Ovary (tissue), 9 donors: ENCODE results near the gene AFG1L. TPM values are rescaled to one million over a fixed set of nuclear protein-coding genes. Genes with fewer than 3 reads are reported as not detected.
"Not testable (repeated sequence)": the region's sequence is repeated elsewhere in the genome, so short reads cannot be mapped to it uniquely, and the experiment has no call there.

ENCODE experiments used
- DNase-seq, 5 donors: peaks; one replicate each; pipeline ENCODE4 v3.0.0-alpha.2; 2019 to 2020
- H3K27ac ChIP-seq, 2 donors: fragments of 200-600 bp; one replicate each; pipeline versions ENCODE4 v1.5.1 to v1.8.0; 2019 to 2022
- H3K27me3 ChIP-seq: fragments of 200-600 bp; one replicate; pipeline ENCODE4 v1.8.0; 2022
- H3K36me3 ChIP-seq: fragments of 200-600 bp; sonication (generic); one replicate; pipeline ENCODE4 v1.5.1; 2019
- H3K4me1 ChIP-seq: one replicate; pipeline ENCODE4 v1.8.1; 2013; ENCODE audit warnings: mild to moderate bottlenecking, moderate library complexity; ENCODE audit not compliant: insufficient read depth
- H3K4me3 ChIP-seq: fragments of 200-600 bp; sonication (generic); one replicate; pipeline ENCODE4 v1.5.1; 2017
- H3K9me3 ChIP-seq, 2 donors: fragments of 200-600 bp in 1 of 2; sonication (generic) in 1 of 2; one replicate each; pipeline versions ENCODE4 v1.5.1 to v1.8.1; 2013 to 2019; ENCODE audit warnings: mild to moderate bottlenecking in 1 of 2, moderate library complexity in 1 of 2
- EP300 ChIP-seq: sonication (generic); formaldehyde crosslinking; IDR thresholded peaks from one replicate; pipeline ENCODE4 v1.6.1; 2017; ENCODE audit warnings: antibody characterized with exemption
- POLR2A ChIP-seq: fragments of 450-650 bp; IDR thresholded peaks from one replicate; pipeline ENCODE4 v1.6.1; 2017; ENCODE audit warnings: antibody characterized with exemption, mild to moderate bottlenecking, moderate library complexity
- WGBS, 3 donors: extraction: QIAGEN DNeasy Blood & Tissue Kit in 1 of 3; methylation state at CpG; one replicate each; pipeline versions ENCODE4 v1.1.5 to v1.1.7; 2013 to 2017; 5-methylcytosine and 5-hydroxymethylcytosine counted together
- intact Hi-C, 4 donors: fragments of 100-400 bp; cut with DNase I; formaldehyde crosslinking; loops; one replicate each; pipeline versions ENCODE4 v1.11.0 to v1.15.1; 2022 to 2023
- polyA plus RNA-seq, 2 donors: library from polyadenylated mRNA; stranded (reverse); fragments of 200-250 nt in 1 of 2; fragments of 350-450 nt in 1 of 2; fragmentation: Illumina TruSeq in 1 of 2; extraction: RNeasy Lipid Tissue Mini Kit (QIAGEN cat#74804) in 1 of 2; gene quantifications; one replicate each; pipeline ENCODE4 v1.2.3, GENCODE V29; 2013 to 2014
- total RNA-seq, 7 donors: library from RNA; depleted of rRNA in 2 of 7; stranded (reverse); fragments of >200 nt in 2 of 7; fragmentation: NEBNext Ultra II Directional in 3 of 7; extraction: Animal tissue kit (Norgen Biotek cat#: 25700) in 3 of 7; gene quantifications; one replicate each; pipeline versions ENCODE4 v1.1.0 to v1.2.4, GENCODE V29; 2016 to 2023
- TF ChIP-seq, protein P1 (sequence below), 3 donors: fragments of 450-650 bp in 2 of 3; fragments of 200-600 bp in 1 of 3; IDR thresholded peaks; one replicate each; pipeline versions ENCODE4 v1.5.1 to v1.8.0; 2016 to 2022; ENCODE audit warnings: antibody characterized with exemption in 3 of 3, mild to moderate bottlenecking in 1 of 3
- donor health status: DM: no; HTN: no; CAD: no; lungs with moderate emphysema.
- donor health status: DM: no; HTN: no; CAD: no.
- donor health status: Bipolar disorder and iron deficiency.
- donor health status: DM: yes; HTN: yes; CAD: no.
- donor health status: DM: no; HTN: no; CAD: no.
- donor health status: DM: yes; HTN: yes; CAD: no.

Gene AFG1L
- total and polyA plus RNA-seq, 9 donors = 1.2 to 7.6 (median 5.7) TPM

DNA sequence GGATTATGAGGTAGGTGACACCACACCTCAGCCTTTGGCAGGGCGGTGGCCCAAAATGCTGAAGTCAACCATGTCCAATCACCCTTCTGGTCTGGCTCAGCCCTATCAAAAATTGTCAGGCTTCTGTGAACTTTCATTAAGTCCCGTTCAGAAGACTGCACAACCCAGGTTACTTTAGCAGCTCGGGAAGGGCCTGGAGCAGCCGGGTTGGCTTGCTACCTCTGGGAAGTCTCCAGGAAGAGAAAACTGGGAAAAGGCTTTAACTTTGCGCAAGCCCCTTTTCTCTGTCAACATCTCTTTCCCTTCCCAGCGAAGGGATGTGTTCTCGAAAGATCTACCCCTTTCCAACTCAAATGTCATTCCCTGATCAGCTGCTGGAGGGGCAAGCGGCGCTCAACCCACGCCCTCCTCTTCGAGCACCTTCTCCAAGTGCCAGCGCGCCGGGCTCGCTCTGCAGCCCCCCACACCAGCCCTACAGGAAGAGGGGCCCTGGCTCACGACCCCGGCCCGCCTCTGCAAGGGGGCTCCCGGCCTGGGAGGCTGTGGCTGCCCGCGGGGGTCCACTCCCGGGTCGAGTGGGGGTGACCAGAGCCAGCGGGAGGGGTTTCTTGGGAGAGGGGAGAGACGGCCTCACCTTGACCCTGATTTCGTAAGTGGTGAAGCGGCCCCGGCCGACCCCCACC, 34.6 kb upstream of the AFG1L start:
- WGBS, 3 donors = 1 to 2% (median 1%) methylated on average over 27 to 29 of the region's 29 CpGs
- DNase-seq = peak in 1 of 5 donors; percentile 62
- intact Hi-C loops = loop anchor here in 1 of 4 donors (2.0 to 10.0 kb wide), 2 partner anchors 35 to 145 kb away; partner anchors contain the start of gene AFG1L
- Histone ChIP-seq H3K9me3 (no peaks in the 10 kb centered on the region), H3K36me3 (no peaks in the 10 kb centered on the region), H3K27me3 (no peaks in the 10 kb centered on the region), H3K27ac (peak overlapping the region; percentile 95 to 97), H3K4me3 (peak overlapping the region; percentile 83), H3K4me1 (peaks cover 5% of the 10 kb centered on the region)
- TF ChIP-seq POLR2A (peak; percentile 17), EP300 (no peak)
- TF ChIP-seq, protein P1, sequence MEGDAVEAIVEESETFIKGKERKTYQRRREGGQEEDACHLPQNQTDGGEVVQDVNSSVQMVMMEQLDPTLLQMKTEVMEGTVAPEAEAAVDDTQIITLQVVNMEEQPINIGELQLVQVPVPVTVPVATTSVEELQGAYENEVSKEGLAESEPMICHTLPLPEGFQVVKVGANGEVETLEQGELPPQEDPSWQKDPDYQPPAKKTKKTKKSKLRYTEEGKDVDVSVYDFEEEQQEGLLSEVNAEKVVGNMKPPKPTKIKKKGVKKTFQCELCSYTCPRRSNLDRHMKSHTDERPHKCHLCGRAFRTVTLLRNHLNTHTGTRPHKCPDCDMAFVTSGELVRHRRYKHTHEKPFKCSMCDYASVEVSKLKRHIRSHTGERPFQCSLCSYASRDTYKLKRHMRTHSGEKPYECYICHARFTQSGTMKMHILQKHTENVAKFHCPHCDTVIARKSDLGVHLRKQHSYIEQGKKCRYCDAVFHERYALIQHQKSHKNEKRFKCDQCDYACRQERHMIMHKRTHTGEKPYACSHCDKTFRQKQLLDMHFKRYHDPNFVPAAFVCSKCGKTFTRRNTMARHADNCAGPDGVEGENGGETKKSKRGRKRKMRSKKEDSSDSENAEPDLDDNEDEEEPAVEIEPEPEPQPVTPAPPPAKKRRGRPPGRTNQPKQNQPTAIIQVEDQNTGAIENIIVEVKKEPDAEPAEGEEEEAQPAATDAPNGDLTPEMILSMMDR (IDR thresholded peaks at IDR 0.05) = no peak

DNA sequence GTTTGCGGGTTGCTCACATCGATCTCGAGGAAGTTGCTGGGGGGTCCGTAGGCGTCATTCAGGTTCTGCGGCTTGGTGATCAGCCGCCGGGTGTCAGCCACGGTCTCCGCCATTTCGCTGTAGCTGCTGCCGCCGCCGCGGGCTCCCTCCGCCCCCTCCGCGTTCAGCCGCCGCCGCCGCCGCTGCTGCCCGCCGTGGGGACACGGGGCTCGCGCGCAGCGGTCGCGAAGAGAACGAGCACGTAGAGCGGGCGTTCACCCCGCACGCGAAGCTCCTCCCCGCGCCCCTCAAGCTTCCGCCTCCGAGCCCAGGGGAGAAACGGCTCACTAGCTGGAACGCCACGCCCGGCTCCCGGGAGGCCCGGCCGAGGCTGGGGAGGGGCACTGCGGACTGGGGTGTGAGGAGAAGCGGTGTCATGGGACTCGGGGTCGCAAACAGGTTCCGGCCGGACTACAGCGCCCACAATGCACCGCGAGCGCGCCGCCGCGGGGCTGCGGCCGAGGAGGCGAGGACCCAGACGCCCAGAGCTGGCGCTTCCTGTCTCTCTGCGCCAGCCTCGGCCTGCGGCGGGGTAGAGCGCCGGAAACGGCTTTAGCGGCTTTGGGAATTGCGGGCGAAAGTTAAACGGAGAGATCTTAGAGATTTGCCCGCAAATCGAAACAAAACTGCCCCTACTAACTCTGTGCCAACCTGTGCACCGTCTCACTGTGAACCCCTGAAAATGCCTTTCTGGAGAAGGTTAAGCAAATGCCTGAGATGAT, 33.9 kb upstream of the AFG1L start, which contains the start of gene SNX3:
TSS of gene SNX3 (minus strand) at position 232 of the 761 bp plus-strand sequence. CDS start at position 113, 119 bp downstream.
- Histone ChIP-seq H3K36me3 (no peaks in the 10 kb centered on the region), H3K4me3 (peak within 1 kb of the TSS; percentile 83), H3K27me3 (no peaks in the 10 kb centered on the region), H3K27ac (peak within 1 kb of the TSS; percentile 95 to 97), H3K9me3 (no peaks in the 10 kb centered on the region), H3K4me1 (peaks cover 3% of the 10 kb centered on the region)
- intact Hi-C loops = loop anchor here in 1 of 4 donors (2.0 to 10.0 kb wide), 2 partner anchors 34 to 146 kb away; partner anchors contain the start of gene AFG1L
- peak; percentile 92 to 95 (median 94) for DNase-seq
- 0% methylated on average over 71 to 83 of the region's 83 CpGs for WGBS, 3 donors
- TF ChIP-seq, protein P1 (IDR thresholded peaks at IDR 0.05) = no peak
- peak; percentile 75 for TF ChIP-seq POLR2A

DNA sequence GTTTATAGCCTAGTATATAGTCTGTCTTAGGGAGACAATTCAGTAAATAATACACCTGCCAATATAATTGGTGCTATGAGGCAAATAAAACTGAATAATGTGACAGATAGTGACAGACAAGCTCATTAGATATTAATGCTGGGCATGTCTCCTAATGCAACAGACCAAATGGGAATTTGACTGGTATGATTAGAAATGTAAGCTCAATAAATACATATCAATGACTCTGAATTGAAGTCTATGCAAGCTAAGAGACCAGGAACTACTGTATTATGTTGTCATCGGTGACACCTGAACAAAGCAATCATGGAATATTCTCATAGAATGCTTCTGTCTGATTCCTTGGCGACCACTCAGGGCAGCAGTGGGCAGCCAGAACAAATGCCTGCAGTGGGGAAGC, 31.5 kb upstream of the AFG1L start:
- 88 to 90% (median 90%) methylated on average over 2 of the region's 2 CpGs for WGBS, 3 donors
- peaks cover 2% of the 10 kb centered on the region for H3K4me1 ChIP-seq
- TF ChIP-seq, protein P1 (IDR thresholded peaks at IDR 0.05) = no peak
- TF ChIP-seq EP300 (no peak), POLR2A (no peak)

DNA sequence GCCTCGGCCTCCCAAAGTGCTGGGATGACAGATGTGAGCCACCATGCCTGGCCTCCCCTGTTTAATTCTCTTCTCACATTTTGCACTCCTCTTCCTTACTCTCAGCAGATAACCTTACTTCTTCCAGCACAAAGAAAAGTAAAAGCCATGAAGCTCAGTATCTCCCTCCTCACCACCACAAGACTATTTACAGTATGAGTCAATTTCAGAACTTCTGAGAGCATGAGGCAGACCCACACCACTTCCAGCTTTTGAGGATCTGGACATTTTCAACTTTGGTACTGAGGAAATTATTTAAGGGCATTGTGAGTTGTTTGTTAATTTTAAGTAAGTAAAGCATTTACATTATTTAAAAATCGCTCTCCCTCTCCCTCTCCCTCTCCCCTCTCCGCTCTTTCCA, 26.0 kb upstream of the AFG1L start:
- 89 to 96% (median 93%) methylated on average over 3 of the region's 3 CpGs for WGBS, 3 donors
- H3K27ac ChIP-seq = no peak overlapping the region
- no peaks in the 10 kb centered on the region for H3K27me3 ChIP-seq
- H3K4me3 ChIP-seq = no peak overlapping the region
- intact Hi-C loops = loop anchor here in 1 of 4 donors (10.0 kb wide), 1 partner anchor 154 kb away; no protein-coding TSS in a partner anchor
- H3K4me1 ChIP-seq = no peaks in the 10 kb centered on the region
- H3K36me3 ChIP-seq = no peaks in the 10 kb centered on the region
- no peak for TF ChIP-seq POLR2A
- no peak for TF ChIP-seq EP300
- TF ChIP-seq, protein P1 (IDR thresholded peaks at IDR 0.05) = no peak
- DNase-seq = no peak
- H3K9me3 ChIP-seq = no peaks in the 10 kb centered on the region

More for the DNA sequence above, 31.5 kb upstream of the AFG1L start:
- H3K27ac ChIP-seq = no peak overlapping the region
- no peaks in the 10 kb centered on the region for H3K27me3 ChIP-seq
- no peaks in the 10 kb centered on the region for H3K36me3 ChIP-seq
- H3K9me3 ChIP-seq = no peaks in the 10 kb centered on the region
- no peak for DNase-seq
- H3K4me3 ChIP-seq = no peak overlapping the region
- intact Hi-C loops = loop anchor here in 1 of 4 donors (10.0 kb wide), 1 partner anchor 149 kb away; no protein-coding TSS in a partner anchor

DNA sequence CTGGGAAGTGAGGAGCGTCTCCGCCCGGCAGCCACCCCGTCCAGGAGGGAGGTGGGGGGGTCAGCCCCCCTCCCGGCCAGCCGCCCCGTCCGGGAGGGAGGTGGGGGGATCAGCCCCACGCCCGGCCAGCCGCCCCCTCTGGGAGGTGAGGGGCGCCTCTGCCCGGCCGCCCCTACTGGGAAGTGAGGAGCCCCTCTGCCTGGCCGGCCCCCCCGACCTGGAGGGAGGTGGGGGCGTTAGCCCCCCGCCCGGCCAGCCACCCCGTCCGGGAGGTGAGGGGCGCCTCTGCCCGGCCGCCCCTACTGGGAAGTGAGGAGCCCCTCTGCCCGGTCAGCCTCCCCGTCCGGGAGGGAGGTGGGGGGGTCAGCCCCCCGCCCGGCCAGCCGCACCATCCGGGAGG, 24.9 kb upstream of the AFG1L start:
- not testable (repeated sequence) for H3K27me3 ChIP-seq, H3K4me1 ChIP-seq, H3K27ac ChIP-seq, DNase-seq, H3K36me3 ChIP-seq, H3K9me3 ChIP-seq, H3K4me3 ChIP-seq
- WGBS, 3 donors = 92 to 98% (median 93%) methylated on average over 9 to 31 of the region's 31 CpGs
- intact Hi-C loops = loop anchor here in 1 of 4 donors (10.0 kb wide), 1 partner anchor 155 kb away; no protein-coding TSS in a partner anchor
